Gastrocnemius medialis (tissue), 4 donors: ENCODE data around the gene ID2.

Experiments
- POLR2A ChIP-seq, 2 donors: fragments of 450-650 bp; IDR thresholded peaks; one replicate each; pipeline ENCODE4 v1.6.1; 2017; ENCODE audit warnings: antibody characterized with exemption in 2 of 2, mild to moderate bottlenecking in 2 of 2, moderate library complexity in 2 of 2
- TF ChIP-seq, protein P1 (sequence below), 5 experiments: fragments of 450-650 bp in 3 of 5; fragments of 200-600 bp in 2 of 5; sonication (generic) in 2 of 5; IDR thresholded peaks in 4 of 5; conservative IDR thresholded peaks in 1 of 5; 1 replicate in 4 of 5; 2 replicates in 1 of 5; pipeline ENCODE4 v1.5.1; 2016 to 2019; ENCODE audit warnings: antibody characterized with exemption in 5 of 5, mild to moderate bottlenecking in 3 of 5, moderate library complexity in 3 of 5

DNA sequence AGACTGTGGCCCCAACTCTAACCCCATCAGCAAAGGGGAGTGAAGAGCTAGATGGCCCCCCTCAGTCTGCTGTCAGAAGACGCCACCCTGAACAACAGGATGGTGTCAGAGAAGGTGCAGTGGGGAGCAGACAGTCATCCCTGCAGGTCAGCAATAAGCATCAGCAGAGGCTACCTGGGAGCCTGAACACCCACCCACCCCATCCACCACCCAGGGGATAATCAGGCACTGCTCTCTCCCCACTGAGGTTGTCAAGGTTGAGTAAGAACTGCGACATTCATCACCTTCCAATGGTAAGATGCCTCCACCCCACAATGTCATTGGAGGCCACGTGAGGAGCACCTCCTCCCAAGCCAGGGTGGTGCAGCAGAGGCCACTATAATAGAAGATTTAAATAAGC is 8.5 kb upstream of the ID2 start:
- TF ChIP-seq, protein P1, sequence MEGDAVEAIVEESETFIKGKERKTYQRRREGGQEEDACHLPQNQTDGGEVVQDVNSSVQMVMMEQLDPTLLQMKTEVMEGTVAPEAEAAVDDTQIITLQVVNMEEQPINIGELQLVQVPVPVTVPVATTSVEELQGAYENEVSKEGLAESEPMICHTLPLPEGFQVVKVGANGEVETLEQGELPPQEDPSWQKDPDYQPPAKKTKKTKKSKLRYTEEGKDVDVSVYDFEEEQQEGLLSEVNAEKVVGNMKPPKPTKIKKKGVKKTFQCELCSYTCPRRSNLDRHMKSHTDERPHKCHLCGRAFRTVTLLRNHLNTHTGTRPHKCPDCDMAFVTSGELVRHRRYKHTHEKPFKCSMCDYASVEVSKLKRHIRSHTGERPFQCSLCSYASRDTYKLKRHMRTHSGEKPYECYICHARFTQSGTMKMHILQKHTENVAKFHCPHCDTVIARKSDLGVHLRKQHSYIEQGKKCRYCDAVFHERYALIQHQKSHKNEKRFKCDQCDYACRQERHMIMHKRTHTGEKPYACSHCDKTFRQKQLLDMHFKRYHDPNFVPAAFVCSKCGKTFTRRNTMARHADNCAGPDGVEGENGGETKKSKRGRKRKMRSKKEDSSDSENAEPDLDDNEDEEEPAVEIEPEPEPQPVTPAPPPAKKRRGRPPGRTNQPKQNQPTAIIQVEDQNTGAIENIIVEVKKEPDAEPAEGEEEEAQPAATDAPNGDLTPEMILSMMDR (IDR thresholded peaks at IDR 0.05 in 4 of 5, conservative IDR thresholded peaks at IDR 0.05 in 1 of 5) = no peak
- no peak for TF ChIP-seq POLR2A (IDR thresholded peaks at IDR 0.05)
